Heart left ventricle (tissue), 16 donors: ENCODE measurements around the gene CHMP3. TPM values are rescaled to one million over a fixed set of nuclear protein-coding genes. Genes with fewer than 3 reads are reported as not detected.

ENCODE experiments used
- ATAC-seq, 4 donors: fragments of 200-7000 bp; cut with Tn5 transposase; one replicate each; pipeline ENCODE4 v1.9.1; 2020 to 2022; ENCODE audit warnings: moderate library complexity in 4 of 4, mild to moderate bottlenecking in 3 of 4, moderate number of reproducible peaks in 1 of 4
- DNase-seq, 5 donors: peaks; one replicate each; pipeline ENCODE4 v3.0.0-alpha.2; 2020
- H3K27ac ChIP-seq, 12 donors: fragments of 200-600 bp; sonication (generic) in 4 of 12; one replicate each; pipeline versions ENCODE4 v1.5.0 to v1.8.0; 2016 to 2022; ENCODE audit warnings: mild to moderate bottlenecking in 2 of 12
- H3K27me3 ChIP-seq, 9 donors: fragments of 200-600 bp; sonication (generic) in 2 of 9; one replicate each; pipeline versions ENCODE4 v1.5.1 to v1.8.0; 2016 to 2022; ENCODE audit warnings: mild to moderate bottlenecking in 3 of 9
- H3K36me3 ChIP-seq, 9 donors: fragments of 200-600 bp; sonication (generic) in 2 of 9; one replicate each; pipeline versions ENCODE4 v1.5.0 to v1.8.0; 2018 to 2022; ENCODE audit warnings: mild to moderate bottlenecking in 2 of 9
- H3K4me1 ChIP-seq, 12 donors: fragments of 200-600 bp; sonication (generic) in 4 of 12; one replicate each; pipeline versions ENCODE4 v1.5.0 to v1.8.0; 2016 to 2022; ENCODE audit warnings: mild to moderate bottlenecking in 3 of 12
- H3K4me3 ChIP-seq, 12 donors: fragments of 200-600 bp; sonication (generic) in 4 of 12; one replicate each; pipeline versions ENCODE4 v1.5.0 to v1.8.0; 2017 to 2022; ENCODE audit warnings: mild to moderate bottlenecking in 9 of 12, moderate library complexity in 4 of 12
- H3K9me3 ChIP-seq, 12 donors: fragments of 200-600 bp; sonication (generic) in 4 of 12; one replicate each; pipeline versions ENCODE4 v1.5.0 to v1.8.0; 2016 to 2022; ENCODE audit warnings: mild to moderate bottlenecking in 1 of 12
- POLR2A ChIP-seq, 2 donors: fragments of 450-650 bp; IDR thresholded peaks; one replicate each; pipeline ENCODE4 v1.6.1; 2017; ENCODE audit warnings: antibody characterized with exemption in 2 of 2, mild to moderate bottlenecking in 2 of 2, moderate library complexity in 2 of 2
- WGBS, 4 donors: extraction: QIAGEN DNeasy Blood & Tissue Kit in 2 of 4; methylation state at CpG; one replicate each; pipeline versions ENCODE4 v1.1.5 to v1.1.7; 2013 to 2018; 5-methylcytosine and 5-hydroxymethylcytosine counted together
- intact Hi-C, 10 donors: fragments of 100-400 bp; cut with DNase I; formaldehyde crosslinking; loops; one replicate each; pipeline versions ENCODE4 v1.11.1 to v1.14.2; 2022
- polyA plus RNA-seq, 2 donors: library from polyadenylated mRNA; stranded (reverse); fragments of 200-250 nt; gene quantifications; one replicate each; pipeline ENCODE4 v1.2.3, GENCODE V29; 2013
- total RNA-seq, 9 donors: library from RNA; depleted of rRNA in 2 of 9; stranded (reverse); fragments of >200 nt in 2 of 9; fragmentation: NEBNext Ultra II Directional in 3 of 9; extraction: Animal tissue kit (Norgen Biotek cat#: 25700) in 3 of 9; gene quantifications; one replicate each; pipeline versions ENCODE4 v1.1.0 to v1.2.4, GENCODE V29; 2016 to 2023
- TF ChIP-seq, protein P1 (sequence below), 12 donors: fragments of 200-600 bp; sonication (generic) in 4 of 12; IDR thresholded peaks; one replicate each; pipeline versions ENCODE4 v1.5.0 to v1.8.0; 2018 to 2022; ENCODE audit warnings: antibody characterized with exemption in 12 of 12, mild to moderate bottlenecking in 5 of 12
- donor health status: ischemic (EF 13 %, LVEDD 7.1; RV severe dilation, severe dysfunction).
- donor health status: healthy with polysubstance abuse.
- donor health status: DM: no; HTN: yes; CAD: no.
- donor health status: DM: no; HTN: no; CAD: no.
- donor health status: ischemic (EF 25% LVEDD 6.9; RV normal size, moderate dysfunction).
- donor health status: ischemic (EF 25% LVEDD 5.7; RV mildly dilated, moderate dysfunction).
- donor health status: healthy.
- donor health status: DM: yes; HTN: yes; CAD: no.
- donor health status: ischemic (EF 35%, LVEDD 5.7; RV mildly dilated, moderate dysfunction).
- donor health status: nonischemic (EF 11% LVEDD 7.7; RV severe dilation, severe dysfunction).
- donor health status: DM: yes; HTN: yes; CAD: no.
- donor health status: PGD.
- donor health status: ischemic (EF 29% LVEDD 5.4; RV normal size, mild dysfunction).
- donor health status: nonischemic (EF 23%, LVEDD 6.1; RV moderate dilation, normal function).

Gene CHMP3
- total and polyA plus RNA-seq, 11 donors: 50.0 to 178 (median 144) TPM

DNA sequence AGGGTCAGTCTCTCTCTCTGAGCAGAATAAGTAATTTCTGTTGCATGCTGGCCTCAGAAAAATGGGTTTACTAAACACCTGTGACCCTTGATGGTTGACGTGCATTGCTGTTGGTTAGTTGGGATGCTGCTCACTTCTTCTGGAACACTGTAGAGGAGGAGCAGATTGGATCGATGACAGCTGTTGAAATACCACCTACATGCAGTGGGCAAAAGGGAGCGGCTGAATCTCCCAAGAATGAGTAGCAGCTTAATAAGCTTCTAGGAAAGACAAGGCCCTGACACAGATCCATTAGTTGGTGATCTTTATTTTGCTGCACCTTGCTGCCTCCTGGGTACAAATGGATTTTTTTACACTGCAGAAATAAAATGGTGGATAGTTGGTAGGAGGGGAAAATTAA, 78.9 kb downstream of the CHMP3 start:
- H3K4me3 ChIP-seq: no peak overlapping the region
- ATAC-seq: no peak
- TF ChIP-seq, protein P1, sequence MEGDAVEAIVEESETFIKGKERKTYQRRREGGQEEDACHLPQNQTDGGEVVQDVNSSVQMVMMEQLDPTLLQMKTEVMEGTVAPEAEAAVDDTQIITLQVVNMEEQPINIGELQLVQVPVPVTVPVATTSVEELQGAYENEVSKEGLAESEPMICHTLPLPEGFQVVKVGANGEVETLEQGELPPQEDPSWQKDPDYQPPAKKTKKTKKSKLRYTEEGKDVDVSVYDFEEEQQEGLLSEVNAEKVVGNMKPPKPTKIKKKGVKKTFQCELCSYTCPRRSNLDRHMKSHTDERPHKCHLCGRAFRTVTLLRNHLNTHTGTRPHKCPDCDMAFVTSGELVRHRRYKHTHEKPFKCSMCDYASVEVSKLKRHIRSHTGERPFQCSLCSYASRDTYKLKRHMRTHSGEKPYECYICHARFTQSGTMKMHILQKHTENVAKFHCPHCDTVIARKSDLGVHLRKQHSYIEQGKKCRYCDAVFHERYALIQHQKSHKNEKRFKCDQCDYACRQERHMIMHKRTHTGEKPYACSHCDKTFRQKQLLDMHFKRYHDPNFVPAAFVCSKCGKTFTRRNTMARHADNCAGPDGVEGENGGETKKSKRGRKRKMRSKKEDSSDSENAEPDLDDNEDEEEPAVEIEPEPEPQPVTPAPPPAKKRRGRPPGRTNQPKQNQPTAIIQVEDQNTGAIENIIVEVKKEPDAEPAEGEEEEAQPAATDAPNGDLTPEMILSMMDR (IDR thresholded peaks at IDR 0.05): no peak
- TF ChIP-seq POLR2A (IDR thresholded peaks at IDR 0.05): no peak
- intact Hi-C loops: loop anchor here in 1 of 10 donors (10.0 kb wide), 1 partner anchor 140 kb away; the partner anchor contains the start of gene RNF103
- no peaks in the 10 kb centered on the region for H3K9me3 ChIP-seq
- 90 to 91% (median 91%) methylated on average over 3 of the region's 3 CpGs for WGBS, 4 donors
- peak overlapping the region in 2 of 12 donors; percentile 0 to 21 for H3K27ac ChIP-seq
- no peak for DNase-seq
- H3K27me3 ChIP-seq: no peaks in the 10 kb centered on the region
- H3K4me1 ChIP-seq: peaks cover 0 to 42% (median 16%) of the 10 kb centered on the region in 12 donors
- peaks cover 0 to 100% (median 100%) of the 10 kb centered on the region in 9 donors for H3K36me3 ChIP-seq

DNA sequence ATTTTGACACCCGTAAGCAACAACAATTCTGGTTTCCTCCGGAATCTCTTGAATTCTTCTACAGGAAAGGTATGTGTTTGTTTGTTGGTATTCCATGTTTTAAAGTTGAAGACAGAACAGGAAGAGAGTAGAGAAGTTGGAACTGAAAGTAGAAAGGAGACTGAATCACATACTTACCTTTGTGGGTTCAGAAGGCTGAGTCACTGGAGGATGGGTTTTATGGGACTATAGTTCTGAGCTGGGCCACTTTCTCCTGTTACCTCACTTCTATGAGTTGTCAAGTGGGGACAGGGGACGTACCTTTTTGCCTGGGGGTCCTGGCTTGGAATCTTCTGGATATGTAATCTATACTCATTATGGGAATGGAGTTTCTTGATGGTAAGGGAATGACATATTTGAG, 81.2 kb downstream of the CHMP3 start:
- intact Hi-C loops: loop anchor here in 1 of 10 donors (10.0 kb wide), 1 partner anchor 143 kb away; the partner anchor contains the start of gene RNF103
- TF ChIP-seq, protein P1 (IDR thresholded peaks at IDR 0.05): no peak
- TF ChIP-seq POLR2A (IDR thresholded peaks at IDR 0.05): no peak
- Histone ChIP-seq H3K4me3 (no peak overlapping the region), H3K27ac (peak overlapping the region in 4 of 12 donors; percentile 3 to 62 (median 38)), H3K27me3 (no peaks in the 10 kb centered on the region), H3K9me3 (no peaks in the 10 kb centered on the region), H3K36me3 (peaks cover 0 to 100% (median 100%) of the 10 kb centered on the region in 9 donors), H3K4me1 (peaks cover 3 to 51% (median 22%) of the 10 kb centered on the region in 12 donors)
- ATAC-seq (no peak), DNase-seq (no peak)
- 81 to 92% (median 91%) methylated on average over 3 of the region's 3 CpGs for WGBS, 4 donors

DNA sequence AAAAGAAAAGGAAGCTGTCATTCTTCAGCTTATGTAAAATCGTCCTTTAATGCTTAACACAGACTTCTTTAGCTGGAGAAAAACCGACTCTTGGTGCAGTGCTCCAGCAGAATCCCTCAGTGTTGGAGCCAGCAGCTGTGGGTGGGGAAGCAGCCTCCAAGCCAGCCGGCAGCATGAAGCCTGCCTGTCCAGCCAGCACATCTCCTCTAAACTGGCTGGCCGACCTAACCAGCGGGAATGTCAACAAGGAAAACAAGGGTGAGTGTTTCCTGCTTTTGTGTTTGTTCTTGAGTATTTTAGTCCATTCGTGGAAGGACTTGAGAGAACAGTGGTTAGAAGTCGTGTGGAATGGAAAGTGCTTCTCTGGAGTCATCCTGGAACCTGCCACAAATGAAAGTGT, 83.1 kb downstream of the CHMP3 start:
- Histone ChIP-seq H3K4me1 (peaks cover 3 to 60% (median 27%) of the 10 kb centered on the region in 12 donors), H3K9me3 (no peaks in the 10 kb centered on the region), H3K27me3 (no peaks in the 10 kb centered on the region), H3K4me3 (no peak overlapping the region), H3K27ac (peak overlapping the region in 5 of 12 donors; percentile 9 to 62 (median 18)), H3K36me3 (peaks cover 0 to 100% (median 100%) of the 10 kb centered on the region in 9 donors)
- TF ChIP-seq, protein P1 (IDR thresholded peaks at IDR 0.05): no peak
- no peak for TF ChIP-seq POLR2A (IDR thresholded peaks at IDR 0.05)
- intact Hi-C loops: loop anchor here in 1 of 10 donors (10.0 kb wide), 1 partner anchor 145 kb away; the partner anchor contains the start of gene RNF103
- 43 to 56% (median 47%) methylated on average over 7 of the region's 7 CpGs for WGBS, 4 donors
- ATAC-seq: peak; percentile 57 to 69 (median 58)
- peak; percentile 12 to 65 (median 35) for DNase-seq

GRCh38 chr2:86477349-86477748, 85.9 kb downstream of the CHMP3 start:
- H3K36me3 ChIP-seq: peaks cover 0 to 99% (median 98%) of the 10 kb centered on the region in 9 donors
- no peaks in the 10 kb centered on the region for H3K9me3 ChIP-seq
- H3K4me1 ChIP-seq: peaks cover 3 to 46% (median 20%) of the 10 kb centered on the region in 12 donors
- H3K4me3 ChIP-seq: no peak overlapping the region
- H3K27me3 ChIP-seq: no peaks in the 10 kb centered on the region
- TF ChIP-seq POLR2A (IDR thresholded peaks at IDR 0.05): no peak
- TF ChIP-seq, protein P1 (IDR thresholded peaks at IDR 0.05): no peak
- ATAC-seq (peak in 3 of 4 donors; percentile 52 to 83 (median 77)), DNase-seq (no peak)
- peak overlapping the region in 6 of 12 donors; percentile 9 to 47 (median 13) for H3K27ac ChIP-seq
- intact Hi-C loops: loop anchor here in 1 of 10 donors (10.0 kb wide), 1 partner anchor 87 kb away; the partner anchor contains the start of gene CHMP3
